Keratinocyte (primary cell): ENCODE data around the gene ERC2. TPM values are rescaled to one million over a fixed set of nuclear protein-coding genes. Genes with fewer than 3 reads are reported as not detected.

Experiments
- DNase-seq: peaks from one replicate; pipeline ENCODE4 v3.0.0-alpha.2; 2011; ENCODE audit warnings: low read depth, missing footprints, low spot score
- FAIRE-seq: peaks from 2 replicates; lab custom pipeline; 2011; peaks lifted over from hg19 to GRCh38; lab: Jason Lieb, UNC
- H2AFZ ChIP-seq: 2 replicates; pipeline ENCODE4 v1.6.0; 2012; ENCODE audit warnings: low read length, control low read depth, inconsistent platforms; ENCODE audit not compliant: control insufficient read depth
- H3K27ac ChIP-seq: 2 replicates; pipeline ENCODE4 v1.5.1; 2011; ENCODE audit warnings: low read length; ENCODE audit not compliant: control insufficient read depth, insufficient read depth
- H3K27me3 ChIP-seq: 3 replicates; pipeline ENCODE4 v1.6.0; 2011; ENCODE audit warnings: low read length; ENCODE audit not compliant: control insufficient read depth, insufficient read depth; ENCODE audit errors: extremely low read depth
- H3K36me3 ChIP-seq, 2 experiments: 2 replicates in 1 of 2; 3 replicates in 1 of 2; pipeline ENCODE4 v1.5.1; 2011; ENCODE audit warnings: low read length in 2 of 2, mild to moderate bottlenecking in 1 of 2; ENCODE audit not compliant: control insufficient read depth in 2 of 2, insufficient read depth in 2 of 2; ENCODE audit errors: extremely low read depth in 1 of 2
- H3K4me1 ChIP-seq: 3 replicates; pipeline ENCODE4 v1.5.1; 2011; ENCODE audit warnings: low read length; ENCODE audit not compliant: control insufficient read depth, insufficient read depth; ENCODE audit errors: extremely low read depth
- H3K4me2 ChIP-seq: 3 replicates; pipeline ENCODE4 v1.6.0; 2011; ENCODE audit warnings: low read depth, low read length; ENCODE audit not compliant: control insufficient read depth, insufficient read depth; ENCODE audit errors: extremely low read depth
- H3K4me3 ChIP-seq, 3 experiments: fragments of 200-600 bp in 1 of 3; sonication (generic) in 1 of 3; 2 replicates in 2 of 3; 3 replicates in 1 of 3; pipeline ENCODE4 v1.5.1; 2011 to 2016; ENCODE audit warnings: low read length in 3 of 3, mild to moderate bottlenecking in 3 of 3, control low read depth in 2 of 3, inconsistent platforms in 1 of 3, low read depth in 1 of 3, mixed read lengths in 1 of 3, mixed run types in 1 of 3, moderate library complexity in 1 of 3; ENCODE audit not compliant: control insufficient read depth in 2 of 3, insufficient read depth in 2 of 3; ENCODE audit errors: extremely low read depth in 1 of 3
- H3K79me2 ChIP-seq: 2 replicates; pipeline ENCODE4 v1.6.0; 2012; ENCODE audit warnings: low read length; ENCODE audit not compliant: control insufficient read depth, insufficient read depth
- H3K9ac ChIP-seq: 3 replicates; pipeline ENCODE4 v1.6.0; 2011; ENCODE audit warnings: low read length; ENCODE audit not compliant: control insufficient read depth, insufficient read depth; ENCODE audit errors: extremely low read depth
- H3K9me1 ChIP-seq: 3 replicates; pipeline ENCODE4 v1.6.0; 2011; ENCODE audit warnings: low read length; ENCODE audit not compliant: control insufficient read depth, insufficient read depth; ENCODE audit errors: extremely low read depth
- H3K9me3 ChIP-seq: 2 replicates; pipeline ENCODE4 v1.5.1; 2012; ENCODE audit warnings: low read depth, low read length; ENCODE audit not compliant: control insufficient read depth
- H4K20me1 ChIP-seq: 3 replicates; pipeline ENCODE4 v1.6.0; 2011; ENCODE audit warnings: low read length; ENCODE audit not compliant: control insufficient read depth, insufficient read depth; ENCODE audit errors: extremely low read depth
- EZH2 ChIP-seq: IDR thresholded peaks from one replicate; pipeline ENCODE4 v1.6.1; 2012; ENCODE audit warnings: inconsistent platforms, mild to moderate bottlenecking, low read length, moderate library complexity
- dilution Hi-C: fragments of 300-500 bp; cut with MboI; formaldehyde crosslinking; loops from one replicate; pipeline ENCODE4 v1.7.0; 2020; ENCODE audit warnings: low sequenced_read_pairs; ENCODE audit not compliant: extremely low pct_ligation_motif_present
- polyA plus RNA-seq, 5 experiments: library from polyadenylated mRNA; depleted of rRNA in 3 of 5; stranded (reverse) in 3 of 5; stranded (forward) in 1 of 5; unstranded in 1 of 5; fragments of >200 nt; gene quantifications; 1 replicate in 1 of 5; 2 replicates in 3 of 5; 3 replicates in 1 of 5; pipeline versions ENCODE4 v1.2.1 to v1.2.3, GENCODE V29; 2011 to 2012; ENCODE audit warnings: missing spikeins in 2 of 5, low read depth in 1 of 5, low replicate concordance in 1 of 5
- TF ChIP-seq, protein P1 (sequence below), 3 experiments: IDR thresholded peaks in 1 of 3; conservative IDR thresholded peaks in 1 of 3; optimal IDR thresholded peaks in 1 of 3; 2 replicates in 2 of 3; 3 replicates in 1 of 3; pipeline versions ENCODE3 to v1.5.1; 2011; ENCODE audit warnings: low read length in 3 of 3, mild to moderate bottlenecking in 3 of 3, moderate library complexity in 2 of 3, control low read depth in 1 of 3, inconsistent platforms in 1 of 3; ENCODE audit not compliant: insufficient read depth in 2 of 3; ENCODE audit errors: extremely low read depth in 1 of 3

ERC2 gene
- polyA plus RNA-seq, 1 donor (not counting 4 experiments of a cell fraction or from before 2014, with no cell fraction given) = 0.08 TPM

DNA sequence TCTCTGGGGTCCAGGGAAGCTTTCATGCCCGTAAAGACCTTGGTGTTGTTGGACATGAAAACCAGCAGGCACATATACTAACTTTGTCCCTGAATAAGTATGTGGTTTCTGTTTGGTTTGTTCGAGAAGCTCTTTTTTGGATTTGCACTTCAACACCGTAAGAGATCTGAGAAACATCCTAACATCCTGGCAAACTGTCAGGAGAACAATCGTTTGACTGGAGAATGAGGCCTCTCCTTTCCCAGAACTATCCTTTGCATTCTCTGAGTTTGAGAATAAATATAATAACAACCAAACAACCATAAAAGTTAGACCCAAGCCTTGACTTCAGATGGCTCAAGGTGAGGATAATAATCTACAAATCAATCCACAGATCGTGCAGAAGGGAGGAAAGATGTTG, 750.8 kb downstream of the ERC2 start:
- TF ChIP-seq, protein P1, sequence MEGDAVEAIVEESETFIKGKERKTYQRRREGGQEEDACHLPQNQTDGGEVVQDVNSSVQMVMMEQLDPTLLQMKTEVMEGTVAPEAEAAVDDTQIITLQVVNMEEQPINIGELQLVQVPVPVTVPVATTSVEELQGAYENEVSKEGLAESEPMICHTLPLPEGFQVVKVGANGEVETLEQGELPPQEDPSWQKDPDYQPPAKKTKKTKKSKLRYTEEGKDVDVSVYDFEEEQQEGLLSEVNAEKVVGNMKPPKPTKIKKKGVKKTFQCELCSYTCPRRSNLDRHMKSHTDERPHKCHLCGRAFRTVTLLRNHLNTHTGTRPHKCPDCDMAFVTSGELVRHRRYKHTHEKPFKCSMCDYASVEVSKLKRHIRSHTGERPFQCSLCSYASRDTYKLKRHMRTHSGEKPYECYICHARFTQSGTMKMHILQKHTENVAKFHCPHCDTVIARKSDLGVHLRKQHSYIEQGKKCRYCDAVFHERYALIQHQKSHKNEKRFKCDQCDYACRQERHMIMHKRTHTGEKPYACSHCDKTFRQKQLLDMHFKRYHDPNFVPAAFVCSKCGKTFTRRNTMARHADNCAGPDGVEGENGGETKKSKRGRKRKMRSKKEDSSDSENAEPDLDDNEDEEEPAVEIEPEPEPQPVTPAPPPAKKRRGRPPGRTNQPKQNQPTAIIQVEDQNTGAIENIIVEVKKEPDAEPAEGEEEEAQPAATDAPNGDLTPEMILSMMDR (optimal IDR thresholded peaks at IDR 0.05 in 1 of 3, IDR thresholded peaks at IDR 0.05 in 1 of 3, conservative IDR thresholded peaks at IDR 0.05 in 1 of 3; ENCODE audit: extremely low read depth in 1 of 3, insufficient read depth in 2 of 3, low read length in 3 of 3) = no peak
- TF ChIP-seq EZH2 = no peak
- H3K9me3 ChIP-seq = no peaks in the 10 kb centered on the region
- no peak overlapping the region for H3K27ac ChIP-seq
- DNase-seq (no peak), FAIRE-seq (no peak)
- H3K4me3 ChIP-seq = no peak overlapping the region
- no peaks in the 10 kb centered on the region for H3K79me2 ChIP-seq
- no peaks in the 10 kb centered on the region for H3K36me3 ChIP-seq
- H4K20me1 ChIP-seq = no peaks in the 10 kb centered on the region
- H3K9ac ChIP-seq = no peak overlapping the region
- H3K4me1 ChIP-seq = no peaks in the 10 kb centered on the region
- dilution Hi-C loops = no loop called here
- H2AFZ ChIP-seq = no peak overlapping the region
- no peaks in the 10 kb centered on the region for H3K27me3 ChIP-seq
- H3K9me1 ChIP-seq = no peaks in the 10 kb centered on the region
- no peak overlapping the region for H3K4me2 ChIP-seq

DNA sequence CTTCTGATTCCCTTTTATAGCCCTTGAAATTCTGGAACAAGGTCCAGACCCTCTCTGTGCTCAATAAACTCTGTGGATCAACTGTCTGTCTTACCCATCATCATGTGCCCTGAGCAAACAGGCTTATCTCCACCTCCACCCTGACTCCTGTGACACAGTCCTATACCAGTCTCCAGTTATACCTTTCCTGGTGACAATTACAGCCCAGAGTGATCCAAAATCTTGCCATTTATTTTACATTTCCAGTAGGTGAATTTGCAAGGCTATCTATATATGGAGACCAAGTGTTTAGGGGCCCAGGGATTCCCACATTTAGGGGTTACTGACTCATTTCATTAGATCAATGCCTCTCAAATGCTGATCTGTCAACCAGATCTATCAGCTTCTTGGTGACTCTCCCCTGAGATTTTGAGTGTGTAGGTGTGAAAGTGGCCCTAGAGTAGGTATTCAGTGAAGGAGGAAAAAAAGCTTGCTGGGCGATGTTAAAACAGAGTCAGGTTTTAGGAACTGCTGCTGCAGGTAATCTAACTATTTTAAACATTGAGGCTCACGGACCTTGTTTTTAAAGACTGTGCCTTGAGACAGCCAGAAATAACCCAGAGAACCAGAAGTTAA, 751.5 kb downstream of the ERC2 start:
- no peak overlapping the region for H3K9ac ChIP-seq
- no peaks in the 10 kb centered on the region for H3K9me3 ChIP-seq
- DNase-seq (no peak), FAIRE-seq (no peak)
- no peaks in the 10 kb centered on the region for H3K27me3 ChIP-seq
- no peaks in the 10 kb centered on the region for H3K4me1 ChIP-seq
- TF ChIP-seq EZH2 = no peak
- TF ChIP-seq, protein P1 (optimal IDR thresholded peaks at IDR 0.05 in 1 of 3, IDR thresholded peaks at IDR 0.05 in 1 of 3, conservative IDR thresholded peaks at IDR 0.05 in 1 of 3; ENCODE audit: extremely low read depth in 1 of 3, insufficient read depth in 2 of 3, low read length in 3 of 3) = no peak
- H3K9me1 ChIP-seq = no peaks in the 10 kb centered on the region
- no peaks in the 10 kb centered on the region for H3K36me3 ChIP-seq
- H3K79me2 ChIP-seq = no peaks in the 10 kb centered on the region
- no peaks in the 10 kb centered on the region for H4K20me1 ChIP-seq
- no peak overlapping the region for H3K27ac ChIP-seq
- H3K4me2 ChIP-seq = no peak overlapping the region
- H2AFZ ChIP-seq = no peak overlapping the region
- dilution Hi-C loops = no loop called here
- H3K4me3 ChIP-seq = no peak overlapping the region
